ENCODE measurements around the gene AGPS. TPM values are rescaled to one million over a fixed set of nuclear protein-coding genes. Genes with fewer than 3 reads are reported as not detected.
"Not testable (repeated sequence)": the region's sequence is repeated elsewhere in the genome, so short reads cannot be mapped to it uniquely, and the experiment has no call there.

AGPS gene
- polyA plus RNA-seq, 1 experiment, result 22.6 TPM

- no peaks in the 10 kb centered on the region for H3K9me3 ChIP-seq (ENCODE audit: control insufficient read depth, insufficient read depth, low read length)
- TF ChIP-seq CTCF (IDR thresholded peaks at IDR 0.05; ENCODE audit: low read depth, low read length), result no peak
- no peak overlapping the region for H3K27ac ChIP-seq (ENCODE audit: low read depth, low read length)
- ChIA-PET CTCF (interaction anchor here (1.9 to 5.9 kb wide), 3 partner anchors 13 to 183 kb away, joined by 4 to 55 read pairs (median 5); no protein-coding TSS in a partner anchor), POLR2A (no interaction called here)
- no peaks in the 10 kb centered on the region for H3K27me3 ChIP-seq (ENCODE audit: control insufficient read depth, insufficient read depth, low read length)
- no peak for DNase-seq (ENCODE audit: low read depth, low spot score)
- H3K4me3 ChIP-seq (ENCODE audit: low read depth, low read length), result no peak overlapping the region
Measured at GRCh38 chr2:177348118-177348654, 44.4 kb upstream of the AGPS start.

DNA sequence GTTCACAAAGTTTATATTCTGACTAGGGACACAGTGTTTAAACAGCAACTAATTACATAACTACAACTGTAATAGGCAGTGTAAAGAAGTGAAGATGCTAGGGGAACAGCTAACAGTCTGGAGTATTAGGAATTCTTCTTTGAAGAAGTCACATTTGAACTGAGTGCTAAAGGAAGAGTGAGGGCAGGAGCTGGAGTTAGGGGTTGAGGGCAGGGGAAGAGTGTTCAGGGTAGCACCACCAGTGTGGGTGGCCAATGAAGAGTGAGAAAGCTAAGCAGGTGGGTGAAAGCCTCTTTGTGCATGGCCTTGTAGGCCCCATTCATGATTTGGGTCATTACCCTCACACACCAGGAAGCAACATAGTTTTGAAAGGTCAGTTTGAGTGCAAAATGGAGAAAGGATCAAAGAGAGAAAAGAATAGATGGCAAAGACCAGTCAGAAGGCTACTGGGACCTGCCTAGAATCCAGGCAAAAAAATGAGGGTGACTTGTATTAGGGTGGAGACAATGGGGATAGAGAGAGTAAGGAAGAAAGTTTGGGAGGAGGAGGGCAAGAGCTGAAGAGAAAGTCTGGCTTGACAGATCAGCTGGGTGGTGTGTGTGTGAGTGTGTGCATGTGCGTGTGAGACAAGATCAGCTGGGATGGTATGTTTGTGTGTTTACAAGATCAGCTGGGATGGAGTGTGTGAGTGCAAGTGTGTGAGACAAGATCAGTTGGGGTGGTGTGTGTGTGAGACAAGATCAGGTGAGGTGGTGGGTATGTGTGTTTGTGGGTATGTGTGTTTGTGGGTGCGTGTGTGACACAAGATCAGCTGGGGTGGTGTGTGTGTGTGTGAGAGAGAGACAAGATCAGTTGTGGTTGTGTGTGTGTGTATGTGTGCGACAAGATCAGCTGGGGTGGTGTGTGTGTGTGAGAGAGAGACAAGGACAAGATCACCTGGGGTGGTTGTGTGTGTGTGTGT lies 43.6 kb upstream of the AGPS start:
- DNase-seq (ENCODE audit: low read depth, low spot score), result no peak
- Histone ChIP-seq H3K27me3 (ENCODE audit: control insufficient read depth, insufficient read depth, low read length) (no peaks in the 10 kb centered on the region), H3K9me3 (ENCODE audit: control insufficient read depth, insufficient read depth, low read length) (no peaks in the 10 kb centered on the region), H3K27ac (ENCODE audit: low read depth, low read length) (no peak overlapping the region), H3K4me3 (ENCODE audit: low read depth, low read length) (no peak overlapping the region)
- TF ChIP-seq CTCF (IDR thresholded peaks at IDR 0.05; ENCODE audit: low read depth, low read length), result no peak
- POLR2A ChIA-PET, result no interaction called here
- CTCF ChIA-PET, result no interaction called here

DNA sequence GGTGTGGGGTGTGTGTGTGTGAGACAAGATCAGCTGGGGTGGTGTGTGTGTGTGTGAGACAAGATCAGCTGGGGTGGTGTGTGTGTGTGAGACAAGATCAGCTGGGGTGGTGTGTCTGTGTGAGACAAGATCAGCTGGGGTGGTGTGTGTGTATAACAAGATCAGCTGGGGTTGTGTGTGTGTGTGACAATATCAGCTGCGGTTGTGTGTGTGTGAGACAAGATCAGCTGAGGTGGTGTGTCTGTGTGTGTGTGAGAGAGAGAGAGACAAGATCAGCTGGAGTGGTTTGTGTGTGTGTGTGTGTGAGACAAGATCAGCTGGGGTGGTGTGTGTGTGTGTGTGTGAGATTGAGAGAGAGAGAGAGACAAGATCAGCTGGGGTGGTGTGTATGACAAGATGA lies 41.9 kb upstream of the AGPS start:
- DNase-seq (ENCODE audit: low read depth, low spot score); H3K27me3 ChIP-seq (ENCODE audit: control insufficient read depth, insufficient read depth, low read length); H3K9me3 ChIP-seq (ENCODE audit: control insufficient read depth, insufficient read depth, low read length); H3K27ac ChIP-seq (ENCODE audit: low read depth, low read length); H3K4me3 ChIP-seq (ENCODE audit: low read depth, low read length): not testable (repeated sequence)
- ChIA-PET CTCF (interaction anchor here (1.1 kb wide), 2 partner anchors 15 to 254 kb away, joined by 3 to 4 read pairs; no protein-coding TSS in a partner anchor), POLR2A (interaction anchor here (1.1 kb wide), 1 partner anchor 124 kb away, joined by 11 read pairs; no protein-coding TSS in a partner anchor)

- not testable (repeated sequence) for DNase-seq (ENCODE audit: low read depth, low spot score); H3K9me3 ChIP-seq (ENCODE audit: control insufficient read depth, insufficient read depth, low read length); H3K27ac ChIP-seq (ENCODE audit: low read depth, low read length); H3K4me3 ChIP-seq (ENCODE audit: low read depth, low read length); H3K27me3 ChIP-seq (ENCODE audit: control insufficient read depth, insufficient read depth, low read length)
- CTCF ChIA-PET, result interaction anchor here (1.1 kb wide), 3 partner anchors 16 to 254 kb away, joined by 3 to 6 read pairs (median 4); no protein-coding TSS in a partner anchor
- POLR2A ChIA-PET, result interaction anchor here (1.1 kb wide), 1 partner anchor 125 kb away, joined by 11 read pairs; no protein-coding TSS in a partner anchor
Measured at GRCh38 chr2:177351121-177351520, 41.5 kb upstream of the AGPS start.

DNA sequence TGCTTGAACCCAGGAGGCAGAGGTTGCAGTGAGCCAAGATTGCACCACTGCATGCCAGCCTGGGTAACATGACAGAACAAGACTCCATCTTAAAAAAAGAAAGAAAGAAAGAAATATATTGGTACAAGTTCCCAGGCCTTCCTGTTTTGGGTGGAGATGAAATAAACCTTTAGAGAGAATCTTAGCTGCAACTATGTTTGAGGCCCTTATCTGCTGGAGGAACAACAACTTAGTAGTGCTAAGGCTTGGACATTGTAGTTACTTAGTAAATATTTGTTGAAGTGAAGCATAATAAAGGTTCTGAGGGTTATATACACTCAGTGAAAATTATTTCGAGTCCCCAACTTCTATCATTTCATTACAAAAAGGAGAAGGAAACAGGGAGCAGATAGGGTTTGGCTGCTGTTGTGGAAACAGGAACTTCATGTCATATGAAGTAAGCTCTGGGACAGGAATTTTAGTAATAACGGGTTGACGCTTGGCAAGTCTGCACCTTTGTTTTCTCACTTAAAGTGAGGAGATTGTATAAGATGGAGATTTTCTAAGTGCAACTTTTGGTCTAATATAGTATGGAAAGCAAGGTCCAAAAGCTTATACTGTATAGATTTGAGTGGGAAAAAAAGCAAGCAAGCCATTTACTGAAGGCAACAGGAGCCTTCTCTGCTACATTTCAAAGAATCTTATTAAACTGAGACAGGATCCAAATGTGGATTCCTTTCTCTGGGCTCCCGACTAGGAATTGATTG lies 40.0 kb upstream of the AGPS start:
- DNase-seq (ENCODE audit: low read depth, low spot score), result no peak
- Histone ChIP-seq H3K4me3 (ENCODE audit: low read depth, low read length) (no peak overlapping the region), H3K27ac (ENCODE audit: low read depth, low read length) (no peak overlapping the region), H3K9me3 (ENCODE audit: control insufficient read depth, insufficient read depth, low read length) (no peaks in the 10 kb centered on the region), H3K27me3 (ENCODE audit: control insufficient read depth, insufficient read depth, low read length) (no peaks in the 10 kb centered on the region)
- TF ChIP-seq CTCF (IDR thresholded peaks at IDR 0.05; ENCODE audit: low read depth, low read length), result no peak
- CTCF ChIA-PET, result interaction anchor here (1.8 kb wide), 1 partner anchor 63 kb away, joined by 6 read pairs; no protein-coding TSS in a partner anchor
- POLR2A ChIA-PET, result no interaction called here

Measured in AG04450 (cell line).